GM23338 (cell line): Measurements from ENCODE around the gene ADAMTSL5. TPM values are rescaled to one million over a fixed set of nuclear protein-coding genes. Genes with fewer than 3 reads are reported as not detected.

Experiments
- ATAC-seq: fragments of 200-7000 bp; cut with Tn5 transposase; 3 replicates; pipeline ENCODE4 v1.9.1; 2020
- DNase-seq: peaks from one replicate; pipeline ENCODE4 v3.0.0-alpha.2; 2015; ENCODE audit warnings: low spot score
- H2AFZ ChIP-seq: fragments of 200-600 bp; sonication (generic); 2 replicates; pipeline ENCODE4 v1.8.0; 2016; ENCODE audit warnings: antibody characterized with exemption, mild to moderate bottlenecking, moderate library complexity
- H3F3A ChIP-seq: fragments of 200-600 bp; sonication (generic); replicated peaks from 2 replicates; pipeline ENCODE4 v1.8.0; 2017; ENCODE audit warnings: antibody characterized with exemption, mixed run types, low read depth
- H3K27ac ChIP-seq: fragments of 200-600 bp; sonication (generic); 2 replicates; pipeline ENCODE4 v1.6.1; 2016; ENCODE audit warnings: low read depth
- H3K27me3 ChIP-seq: fragments of 200-600 bp; sonication (generic); 2 replicates; pipeline ENCODE4 v1.8.0; 2016; ENCODE audit warnings: mild to moderate bottlenecking, mixed run types, moderate library complexity; ENCODE audit not compliant: insufficient read depth
- H3K36me3 ChIP-seq: fragments of 200-600 bp; sonication (generic); 2 replicates; pipeline ENCODE4 v1.8.0; 2016; ENCODE audit warnings: mild to moderate bottlenecking; ENCODE audit not compliant: insufficient read depth
- H3K4me1 ChIP-seq: fragments of 200-600 bp; sonication (generic); 2 replicates; pipeline ENCODE4 v1.8.0; 2016; ENCODE audit warnings: mild to moderate bottlenecking, moderate library complexity; ENCODE audit not compliant: insufficient read depth
- H3K4me2 ChIP-seq: fragments of 200-600 bp; sonication (generic); 2 replicates; pipeline ENCODE4 v1.7.1; 2017; ENCODE audit warnings: mixed run types
- H3K4me3 ChIP-seq: fragments of 200-600 bp; sonication (generic); 2 replicates; pipeline ENCODE4 v1.6.1; 2016; ENCODE audit warnings: mixed run types
- H3K79me2 ChIP-seq: fragments of 200-600 bp; sonication (generic); replicated peaks from 2 replicates; pipeline ENCODE4 v1.8.0; 2017; ENCODE audit warnings: mild to moderate bottlenecking; ENCODE audit not compliant: insufficient read depth
- H3K9me2 ChIP-seq: fragments of 200-600 bp; sonication (generic); 2 replicates; pipeline ENCODE4 v1.8.0; 2017; ENCODE audit not compliant: insufficient read depth
- H4K20me1 ChIP-seq: fragments of 200-600 bp; sonication (generic); replicated peaks from 2 replicates; pipeline ENCODE4 v1.8.0; 2017; ENCODE audit warnings: mild to moderate bottlenecking; ENCODE audit not compliant: insufficient read depth
- H3K27ac Mint-ChIP-seq: 2 replicates; pipeline ENCODE4 v1.8.0; 2020; ENCODE audit warnings: inconsistent platforms, mild to moderate bottlenecking, moderate library complexity, mixed read lengths
- H3K27me3 Mint-ChIP-seq: 3 replicates; pipeline ENCODE4 v1.8.0; 2022; ENCODE audit warnings: low read depth, mild to moderate bottlenecking, moderate library complexity, mixed read lengths, inconsistent platforms; ENCODE audit not compliant: insufficient read depth, poor library complexity
- H3K36me3 Mint-ChIP-seq: 3 replicates; pipeline ENCODE4 v1.8.0; 2021; ENCODE audit warnings: low read depth, mild to moderate bottlenecking, inconsistent platforms, moderate library complexity, mixed read lengths
- H3K4me1 Mint-ChIP-seq: 3 replicates; pipeline ENCODE4 v1.8.0; 2020; ENCODE audit warnings: mild to moderate bottlenecking, inconsistent platforms, mixed read lengths
- H3K4me3 Mint-ChIP-seq: 3 replicates; pipeline ENCODE4 v1.8.0; 2021; ENCODE audit warnings: moderate library complexity, mild to moderate bottlenecking, inconsistent platforms, mixed read lengths
- H3K9me3 Mint-ChIP-seq: 3 replicates; pipeline ENCODE4 v1.8.0; 2020; ENCODE audit warnings: moderate library complexity, mild to moderate bottlenecking, inconsistent platforms, mixed read lengths
- CREB1 ChIP-seq: fragments of 250-450 bp; sonication (Bioruptor Pico); IDR thresholded peaks from 2 replicates; pipeline ENCODE4 v1.5.0; 2020; ENCODE audit warnings: low read depth, mild to moderate bottlenecking, moderate library complexity
- ZNF114 ChIP-seq: fragments of 250-450 bp; sonication (Bioruptor Pico); IDR thresholded peaks from 2 replicates; pipeline ENCODE4 v1.5.0; 2020; ENCODE audit warnings: mild to moderate bottlenecking, moderate library complexity
- polyA plus RNA-seq: library from polyadenylated mRNA; unstranded; fragments of >200 nt; fragmentation: Nextera tagmentation; extraction: Ambion mirVana; gene quantifications from 2 replicates; pipeline ENCODE4 v1.2.1, GENCODE V29; 2016
- total RNA-seq: library from RNA; depleted of rRNA; stranded (reverse); fragments of >200 nt; shearing (Covaris generic); gene quantifications from 2 replicates; pipeline ENCODE4 v1.2.3, GENCODE V29; 2014
- TF ChIP-seq, protein P1 (sequence below): fragments of 250-450 bp; sonication (Bioruptor Pico); IDR thresholded peaks from 2 replicates; pipeline ENCODE4 v1.5.0; 2020; ENCODE audit warnings: mild to moderate bottlenecking, moderate library complexity
- TF ChIP-seq, protein P2 (sequence below), 2 experiments: fragments of 200-600 bp in 1 of 2; sonication (generic) in 1 of 2; conservative IDR thresholded peaks; 2 replicates each; pipeline versions ENCODE4 v1.5.1 to v1.6.1; 2016 to 2017; ENCODE audit warnings: antibody characterized with exemption in 2 of 2, low read depth in 2 of 2, mild to moderate bottlenecking in 2 of 2, moderate library complexity in 1 of 2

ADAMTSL5 gene
- total and polyA plus RNA-seq, 2 experiments from 2014 or later: 0.10 to 0.97 TPM

DNA sequence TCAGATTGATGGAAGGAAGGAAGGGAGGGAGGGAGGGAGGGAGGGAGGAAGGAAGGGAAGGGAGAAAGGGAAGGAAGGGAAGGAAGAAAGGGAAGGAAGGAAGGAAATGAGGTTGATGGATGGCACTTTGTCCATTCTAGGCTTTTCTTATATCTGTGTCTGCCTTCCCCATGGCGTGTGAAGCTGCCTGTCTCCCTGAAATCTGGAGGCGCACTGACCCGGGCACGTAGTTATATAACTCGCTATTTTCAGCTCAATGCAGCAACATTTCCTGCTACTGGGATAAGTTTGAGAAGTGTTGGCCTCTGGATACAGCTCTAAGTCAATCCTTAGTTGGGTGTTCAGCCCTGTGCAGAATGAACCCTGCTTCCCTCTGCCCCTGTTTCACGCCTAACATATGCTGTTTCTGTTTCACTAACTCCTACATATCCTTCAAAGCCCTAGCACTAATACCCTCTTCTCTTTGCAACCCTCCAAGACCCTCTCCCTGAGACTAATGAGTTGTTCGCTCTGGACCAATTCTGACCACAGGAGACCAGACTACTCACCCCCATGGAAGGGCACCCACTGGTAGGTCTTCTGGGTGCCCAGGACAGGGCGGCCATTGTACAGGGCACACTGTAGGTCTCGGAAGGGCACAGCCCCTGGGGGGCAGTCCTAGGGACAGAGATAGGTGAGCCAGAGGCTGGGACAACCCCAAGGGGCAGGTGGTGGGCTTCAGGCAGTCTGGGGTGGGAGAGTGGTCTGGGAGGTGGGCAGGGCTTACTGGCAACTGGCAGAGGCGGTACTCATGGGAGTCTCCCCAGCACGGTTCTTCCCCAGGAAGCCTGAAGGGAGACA is 3.0 kb downstream of the ADAMTSL5 start:
- Histone ChIP-seq H3F3A (peaks cover 9% of the 10 kb centered on the region; the same call in 1 of the 2 replicates), H3K79me2 (no peaks in the 10 kb centered on the region), H3K4me3 (no peak overlapping the region), H2AFZ (no peak overlapping the region), H3K27ac (no peak overlapping the region), H3K4me2 (no peak overlapping the region), H3K27me3 (peaks cover 8% of the 10 kb centered on the region; the same call in 1 of the 2 replicates), H4K20me1 (no peaks in the 10 kb centered on the region), H3K9me2 (no peaks in the 10 kb centered on the region), H3K4me1 (no peaks in the 10 kb centered on the region), H3K36me3 (no peaks in the 10 kb centered on the region)
- H3K4me3 Mint-ChIP-seq: no peak overlapping the region; the same call in 2 of the 3 replicates
- no peaks in the 10 kb centered on the region for H3K36me3 Mint-ChIP-seq
- no peak overlapping the region for H3K27ac Mint-ChIP-seq
- peaks cover 31% of the 10 kb centered on the region for H3K27me3 Mint-ChIP-seq
- TF ChIP-seq ZNF114 (no peak), CREB1 (no peak)
- TF ChIP-seq, protein P1, sequence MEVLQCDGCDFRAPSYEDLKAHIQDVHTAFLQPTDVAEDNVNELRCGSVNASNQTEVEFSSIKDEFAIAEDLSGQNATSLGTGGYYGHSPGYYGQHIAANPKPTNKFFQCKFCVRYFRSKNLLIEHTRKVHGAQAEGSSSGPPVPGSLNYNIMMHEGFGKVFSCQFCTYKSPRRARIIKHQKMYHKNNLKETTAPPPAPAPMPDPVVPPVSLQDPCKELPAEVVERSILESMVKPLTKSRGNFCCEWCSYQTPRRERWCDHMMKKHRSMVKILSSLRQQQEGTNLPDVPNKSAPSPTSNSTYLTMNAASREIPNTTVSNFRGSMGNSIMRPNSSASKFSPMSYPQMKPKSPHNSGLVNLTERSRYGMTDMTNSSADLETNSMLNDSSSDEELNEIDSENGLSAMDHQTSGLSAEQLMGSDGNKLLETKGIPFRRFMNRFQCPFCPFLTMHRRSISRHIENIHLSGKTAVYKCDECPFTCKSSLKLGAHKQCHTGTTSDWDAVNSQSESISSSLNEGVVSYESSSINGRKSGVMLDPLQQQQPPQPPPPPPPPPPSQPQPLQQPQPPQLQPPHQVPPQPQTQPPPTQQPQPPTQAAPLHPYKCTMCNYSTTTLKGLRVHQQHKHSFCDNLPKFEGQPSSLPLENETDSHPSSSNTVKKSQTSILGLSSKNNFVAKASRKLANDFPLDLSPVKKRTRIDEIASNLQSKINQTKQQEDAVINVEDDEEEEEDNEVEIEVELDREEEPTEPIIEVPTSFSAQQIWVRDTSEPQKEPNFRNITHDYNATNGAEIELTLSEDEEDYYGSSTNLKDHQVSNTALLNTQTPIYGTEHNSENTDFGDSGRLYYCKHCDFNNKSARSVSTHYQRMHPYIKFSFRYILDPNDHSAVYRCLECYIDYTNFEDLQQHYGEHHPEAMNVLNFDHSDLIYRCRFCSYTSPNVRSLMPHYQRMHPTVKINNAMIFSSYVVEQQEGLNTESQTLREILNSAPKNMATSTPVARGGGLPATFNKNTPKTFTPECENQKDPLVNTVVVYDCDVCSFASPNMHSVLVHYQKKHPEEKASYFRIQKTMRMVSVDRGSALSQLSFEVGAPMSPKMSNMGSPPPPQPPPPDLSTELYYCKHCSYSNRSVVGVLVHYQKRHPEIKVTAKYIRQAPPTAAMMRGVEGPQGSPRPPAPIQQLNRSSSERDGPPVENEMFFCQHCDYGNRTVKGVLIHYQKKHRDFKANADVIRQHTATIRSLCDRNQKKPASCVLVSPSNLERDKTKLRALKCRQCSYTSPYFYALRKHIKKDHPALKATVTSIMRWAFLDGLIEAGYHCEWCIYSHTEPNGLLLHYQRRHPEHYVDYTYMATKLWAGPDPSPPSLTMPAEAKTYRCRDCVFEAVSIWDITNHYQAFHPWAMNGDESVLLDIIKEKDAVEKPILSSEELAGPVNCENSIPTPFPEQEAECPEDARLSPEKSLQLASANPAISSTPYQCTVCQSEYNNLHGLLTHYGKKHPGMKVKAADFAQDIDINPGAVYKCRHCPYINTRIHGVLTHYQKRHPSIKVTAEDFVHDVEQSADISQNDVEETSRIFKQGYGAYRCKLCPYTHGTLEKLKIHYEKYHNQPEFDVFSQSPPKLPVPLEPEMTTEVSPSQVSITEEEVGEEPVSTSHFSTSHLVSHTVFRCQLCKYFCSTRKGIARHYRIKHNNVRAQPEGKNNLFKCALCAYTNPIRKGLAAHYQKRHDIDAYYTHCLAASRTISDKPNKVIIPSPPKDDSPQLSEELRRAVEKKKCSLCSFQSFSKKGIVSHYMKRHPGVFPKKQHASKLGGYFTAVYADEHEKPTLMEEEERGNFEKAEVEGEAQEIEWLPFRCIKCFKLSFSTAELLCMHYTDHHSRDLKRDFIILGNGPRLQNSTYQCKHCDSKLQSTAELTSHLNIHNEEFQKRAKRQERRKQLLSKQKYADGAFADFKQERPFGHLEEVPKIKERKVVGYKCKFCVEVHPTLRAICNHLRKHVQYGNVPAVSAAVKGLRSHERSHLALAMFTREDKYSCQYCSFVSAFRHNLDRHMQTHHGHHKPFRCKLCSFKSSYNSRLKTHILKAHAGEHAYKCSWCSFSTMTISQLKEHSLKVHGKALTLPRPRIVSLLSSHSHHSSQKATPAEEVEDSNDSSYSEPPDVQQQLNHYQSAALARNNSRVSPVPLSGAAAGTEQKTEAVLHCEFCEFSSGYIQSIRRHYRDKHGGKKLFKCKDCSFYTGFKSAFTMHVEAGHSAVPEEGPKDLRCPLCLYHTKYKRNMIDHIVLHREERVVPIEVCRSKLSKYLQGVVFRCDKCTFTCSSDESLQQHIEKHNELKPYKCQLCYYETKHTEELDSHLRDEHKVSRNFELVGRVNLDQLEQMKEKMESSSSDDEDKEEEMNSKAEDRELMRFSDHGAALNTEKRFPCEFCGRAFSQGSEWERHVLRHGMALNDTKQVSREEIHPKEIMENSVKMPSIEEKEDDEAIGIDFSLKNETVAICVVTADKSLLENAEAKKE (CRISPR knock-in tag): no peak
- TF ChIP-seq, protein P2, sequence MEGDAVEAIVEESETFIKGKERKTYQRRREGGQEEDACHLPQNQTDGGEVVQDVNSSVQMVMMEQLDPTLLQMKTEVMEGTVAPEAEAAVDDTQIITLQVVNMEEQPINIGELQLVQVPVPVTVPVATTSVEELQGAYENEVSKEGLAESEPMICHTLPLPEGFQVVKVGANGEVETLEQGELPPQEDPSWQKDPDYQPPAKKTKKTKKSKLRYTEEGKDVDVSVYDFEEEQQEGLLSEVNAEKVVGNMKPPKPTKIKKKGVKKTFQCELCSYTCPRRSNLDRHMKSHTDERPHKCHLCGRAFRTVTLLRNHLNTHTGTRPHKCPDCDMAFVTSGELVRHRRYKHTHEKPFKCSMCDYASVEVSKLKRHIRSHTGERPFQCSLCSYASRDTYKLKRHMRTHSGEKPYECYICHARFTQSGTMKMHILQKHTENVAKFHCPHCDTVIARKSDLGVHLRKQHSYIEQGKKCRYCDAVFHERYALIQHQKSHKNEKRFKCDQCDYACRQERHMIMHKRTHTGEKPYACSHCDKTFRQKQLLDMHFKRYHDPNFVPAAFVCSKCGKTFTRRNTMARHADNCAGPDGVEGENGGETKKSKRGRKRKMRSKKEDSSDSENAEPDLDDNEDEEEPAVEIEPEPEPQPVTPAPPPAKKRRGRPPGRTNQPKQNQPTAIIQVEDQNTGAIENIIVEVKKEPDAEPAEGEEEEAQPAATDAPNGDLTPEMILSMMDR (conservative IDR thresholded peaks at IDR 0.05; ENCODE audit: low read depth in 2 of 2): no peak
- H3K4me1 Mint-ChIP-seq: no peaks in the 10 kb centered on the region; the same call in 2 of the 3 replicates
- ATAC-seq (no peak), DNase-seq (no peak)
- peaks cover 8% of the 10 kb centered on the region; the same call in 2 of the 3 replicates for H3K9me3 Mint-ChIP-seq
